Activated CD8-positive, alpha-beta T cell treated with anti-CD3 and anti-CD28 coated beads for 36 hours (primary cell): Measurements from ENCODE around the gene NEU3. TPM values are rescaled to one million over a fixed set of nuclear protein-coding genes. Genes with fewer than 3 reads are reported as not detected.

Experiments used
- ATAC-seq: fragments of 200-7000 bp; cut with Tn5 transposase; one replicate; pipeline ENCODE4 v1.10.0; 2021; ENCODE audit warnings: mild to moderate bottlenecking, moderate library complexity
- CTCF ChIA-PET: fragments of 350-600 bp; sonication (Branson Sonifier 250); formaldehyde crosslinking; loops from one replicate; lab custom pipeline; 2021; ENCODE audit warnings: antibody characterized with exemption; lab: Charles Lee
- POLR2A ChIA-PET: fragments of 350-600 bp; sonication (Branson Sonifier 250); formaldehyde crosslinking; loops from one replicate; lab custom pipeline; 2021; ENCODE audit warnings: antibody characterized with exemption; lab: Charles Lee
- DNase-seq: peaks from one replicate; pipeline ENCODE4 v3.0.0-alpha.2; 2020
- H3K27ac Mint-ChIP-seq: one replicate; pipeline ENCODE4 v1.8.0; 2021; ENCODE audit warnings: mild to moderate bottlenecking, mixed read lengths
- H3K27me3 Mint-ChIP-seq: one replicate; pipeline ENCODE4 v1.8.0; 2021; ENCODE audit warnings: mixed read lengths
- H3K36me3 Mint-ChIP-seq: one replicate; pipeline ENCODE4 v1.8.0; 2021; ENCODE audit warnings: low read depth, mixed read lengths
- H3K4me1 Mint-ChIP-seq: one replicate; pipeline ENCODE4 v1.8.0; 2021; ENCODE audit warnings: low read depth, mixed read lengths
- H3K4me3 Mint-ChIP-seq: one replicate; pipeline ENCODE4 v1.8.0; 2021; ENCODE audit warnings: mild to moderate bottlenecking, moderate library complexity, mixed read lengths
- H3K9me3 Mint-ChIP-seq: one replicate; pipeline ENCODE4 v1.8.0; 2021; ENCODE audit warnings: mixed read lengths
- CTCF ChIP-seq: fragments of 200-600 bp; IDR thresholded peaks from one replicate; pipeline ENCODE4 v1.8.0; 2022; ENCODE audit warnings: antibody characterized with exemption, mild to moderate bottlenecking
- intact Hi-C: fragments of 100-400 bp; cut with micrococcal nuclease; formaldehyde crosslinking; loops from one replicate; pipeline ENCODE4 v1.10.0; 2022
- total RNA-seq, 2 experiments: library from RNA; stranded (reverse); gene quantifications; one replicate each; pipeline ENCODE4 v1.2.3, GENCODE V29; 2021

The NEU3 gene
- total RNA-seq, 2 experiments from 2014 or later: 18.6 to 19.4 TPM

- ChIA-PET POLR2A (no interaction called here), CTCF (interaction anchor here (1.1 to 1.4 kb wide), 2 partner anchors 36 to 82 kb away, joined by 3 to 4 read pairs; no protein-coding TSS in a partner anchor)
- ATAC-seq (no peak), DNase-seq (no peak)
- Mint-ChIP-seq H3K4me1 (no peaks in the 10 kb centered on the region), H3K9me3 (no peaks in the 10 kb centered on the region), H3K27ac (no peak overlapping the region), H3K27me3 (peaks cover 13% of the 10 kb centered on the region), H3K36me3 (no peaks in the 10 kb centered on the region), H3K4me3 (no peak overlapping the region)
- no peak for TF ChIP-seq CTCF
- intact Hi-C loops: no loop called here
Observed at GRCh38 chr11:75059299-75059698, 70.6 kb downstream of the NEU3 start.

GRCh38 chr11:75063741-75064314, 75.1 kb downstream of the NEU3 start:
- no peaks in the 10 kb centered on the region for H3K36me3 Mint-ChIP-seq
- ATAC-seq: no peak
- H3K4me1 Mint-ChIP-seq: no peaks in the 10 kb centered on the region
- peaks cover 26% of the 10 kb centered on the region for H3K27me3 Mint-ChIP-seq
- intact Hi-C loops: no loop called here
- no peak overlapping the region for H3K4me3 Mint-ChIP-seq
- no peak for DNase-seq
- no peaks in the 10 kb centered on the region for H3K9me3 Mint-ChIP-seq
- POLR2A ChIA-PET: interaction anchor here (1.1 kb wide), 1 partner anchor 17 kb away, joined by 3 read pairs; no protein-coding TSS in a partner anchor
- no peak for TF ChIP-seq CTCF
- no peak overlapping the region for H3K27ac Mint-ChIP-seq
- CTCF ChIA-PET: interaction anchor here (1.0 to 1.9 kb wide), 6 partner anchors 8 to 320 kb away, joined by 4 to 6 read pairs (median 4); no protein-coding TSS in a partner anchor

GRCh38 chr11:75066061-75066460, 77.3 kb downstream of the NEU3 start:
- intact Hi-C loops: no loop called here
- DNase-seq (no peak), ATAC-seq (no peak)
- no peak for TF ChIP-seq CTCF
- Mint-ChIP-seq H3K27ac (no peak overlapping the region), H3K27me3 (peaks cover 33% of the 10 kb centered on the region), H3K9me3 (no peaks in the 10 kb centered on the region), H3K4me1 (no peaks in the 10 kb centered on the region), H3K4me3 (no peak overlapping the region), H3K36me3 (no peaks in the 10 kb centered on the region)
- POLR2A ChIA-PET: no interaction called here
- CTCF ChIA-PET: no interaction called here

Other genes starting within 250 kb of the NEU3 start
- gene RNF169, start 240.1 kb upstream of the NEU3 start, total RNA-seq: 10 to 100 TPM; 13.9 to 14.2 TPM
- 10 to 100 TPM; 19.0 to 19.3 TPM for gene XRRA1, start 39.8 kb upstream of the NEU3 start, total RNA-seq
- 100 to 1,000 TPM in 1 of 2 experiments, 10 to 100 TPM in 1; 99.3 to 117 TPM for gene SPCS2, start 39.7 kb upstream of the NEU3 start, total RNA-seq
- not detected for gene OR2AT4, start 107.9 kb downstream of the NEU3 start, total RNA-seq
- not detected for gene SLCO2B1, start 162.2 kb downstream of the NEU3 start, total RNA-seq